Measurements from ENCODE around the gene PKD1.

The PKD1 gene

GRCh38 chr16:2135770-2136490 is at the start of gene PKD1:
Gene PKD1 (minus strand): TSS chr16:2135898. CDS start chr16:2135689, 209 bp downstream.
- peak; percentile 88 for DNase-seq

- no peak for DNase-seq
These were observed 49.3 kb upstream of the PKD1 start for GRCh38 chr16:2184962-2185361.

GRCh38 chr16:2184346-2184745 is 48.6 kb upstream of the PKD1 start:
- no peak for DNase-seq

- no peak for DNase-seq
These were observed 48.0 kb upstream of the PKD1 start for GRCh38 chr16:2183671-2184070.

- no peak for DNase-seq
These were observed 46.3 kb upstream of the PKD1 start for GRCh38 chr16:2181952-2182351.

- DNase-seq, result no peak
These were observed 45.5 kb upstream of the PKD1 start for GRCh38 chr16:2180962-2181923.

- DNase-seq, result no peak
These were observed 44.8 kb upstream of the PKD1 start for GRCh38 chr16:2180461-2180860.

- DNase-seq, result no peak
These were observed 43.9 kb upstream of the PKD1 start for GRCh38 chr16:2179576-2179975.

- no peak for DNase-seq
These were observed 43.4 kb upstream of the PKD1 start for GRCh38 chr16:2179107-2179501.

- DNase-seq, result peak; percentile 69
These were observed 42.8 kb upstream of the PKD1 start for GRCh38 chr16:2178321-2179106.

GRCh38 chr16:2177561-2177960 is 41.9 kb upstream of the PKD1 start:
- no peak for DNase-seq

- no peak for DNase-seq
These were observed 41.4 kb upstream of the PKD1 start for GRCh38 chr16:2177101-2177500.

GRCh38 chr16:2176047-2176446 is 40.3 kb upstream of the PKD1 start:
- no peak for DNase-seq

- no peak for DNase-seq
These were observed 39.8 kb upstream of the PKD1 start for GRCh38 chr16:2175454-2175853.

GRCh38 chr16:2174396-2175131 is 38.9 kb upstream of the PKD1 start:
- DNase-seq, result no peak

GRCh38 chr16:2173916-2174315 is 38.2 kb upstream of the PKD1 start:
- DNase-seq, result no peak

GRCh38 chr16:2173366-2173765 is 37.7 kb upstream of the PKD1 start:
- DNase-seq, result no peak

GRCh38 chr16:2172688-2173335 is 37.1 kb upstream of the PKD1 start:
- DNase-seq, result no peak

GRCh38 chr16:2171601-2172178 is 36.0 kb upstream of the PKD1 start:
- DNase-seq, result no peak

GRCh38 chr16:2170587-2171435 is 35.1 kb upstream of the PKD1 start:
- DNase-seq, result no peak

- DNase-seq, result no peak
These were observed 34.4 kb upstream of the PKD1 start for GRCh38 chr16:2170080-2170479.
